Stimulated activated CD4-positive, alpha-beta T cell treated with anti-CD3 and anti-CD28 coated beads, Interleukin-4, amount 100 ng/mL, for 1 hour (primary cell): ENCODE measurements around the gene GYG1.
"Not testable (repeated sequence)": the region's sequence is repeated elsewhere in the genome, so short reads cannot be mapped to it uniquely, and the experiment has no call there.

Experiments used
- DNase-seq: peaks from one replicate; pipeline ENCODE4 v3.0.0-alpha.2; 2020

The GYG1 gene

DNA sequence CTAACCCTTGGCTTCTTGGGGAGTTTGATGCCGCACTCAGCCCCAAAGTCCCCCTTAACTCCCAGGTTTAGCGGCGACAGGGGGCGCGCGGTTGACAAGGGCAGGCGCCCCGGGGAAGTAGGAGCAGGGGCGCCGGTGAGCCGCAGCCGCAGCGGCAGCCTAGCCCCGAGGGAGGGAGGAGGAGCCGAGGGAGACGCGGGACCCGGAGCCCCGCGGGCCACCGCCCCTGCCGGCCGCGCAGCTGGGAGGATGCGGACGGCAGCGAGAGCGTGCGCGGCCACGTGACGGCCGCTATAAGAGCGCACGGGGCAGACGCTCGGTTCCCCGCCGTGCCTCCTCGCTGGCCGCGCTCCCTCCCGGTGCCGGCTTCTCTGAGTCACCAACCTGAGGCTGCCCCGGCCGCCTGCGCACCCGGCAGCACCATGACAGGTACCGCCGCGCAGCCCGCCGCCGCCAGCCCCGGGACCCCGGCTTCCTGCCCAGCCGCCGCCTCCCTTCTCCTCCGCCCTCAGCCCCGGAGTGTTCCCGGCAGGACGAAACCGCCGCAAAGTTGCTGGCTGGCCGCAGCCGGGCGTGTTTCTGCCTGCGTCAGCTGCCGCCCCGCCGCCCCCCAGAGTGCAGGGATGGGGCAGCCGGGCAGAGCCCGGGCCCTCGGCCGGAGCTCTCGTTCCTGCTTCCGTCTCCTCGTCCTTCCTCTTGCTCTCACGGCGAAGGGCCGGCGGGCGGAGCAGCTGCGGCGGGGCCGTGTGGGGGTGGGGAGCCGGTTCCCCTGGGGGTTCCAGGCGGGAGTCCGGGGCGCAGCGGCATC is at the start of gene GYG1:
Gene GYG1 (plus strand): TSS at position 322 of the 808 bp plus-strand sequence. CDS start 101 bp downstream, at position 423.
- DNase-seq, result peak; percentile 79

DNA sequence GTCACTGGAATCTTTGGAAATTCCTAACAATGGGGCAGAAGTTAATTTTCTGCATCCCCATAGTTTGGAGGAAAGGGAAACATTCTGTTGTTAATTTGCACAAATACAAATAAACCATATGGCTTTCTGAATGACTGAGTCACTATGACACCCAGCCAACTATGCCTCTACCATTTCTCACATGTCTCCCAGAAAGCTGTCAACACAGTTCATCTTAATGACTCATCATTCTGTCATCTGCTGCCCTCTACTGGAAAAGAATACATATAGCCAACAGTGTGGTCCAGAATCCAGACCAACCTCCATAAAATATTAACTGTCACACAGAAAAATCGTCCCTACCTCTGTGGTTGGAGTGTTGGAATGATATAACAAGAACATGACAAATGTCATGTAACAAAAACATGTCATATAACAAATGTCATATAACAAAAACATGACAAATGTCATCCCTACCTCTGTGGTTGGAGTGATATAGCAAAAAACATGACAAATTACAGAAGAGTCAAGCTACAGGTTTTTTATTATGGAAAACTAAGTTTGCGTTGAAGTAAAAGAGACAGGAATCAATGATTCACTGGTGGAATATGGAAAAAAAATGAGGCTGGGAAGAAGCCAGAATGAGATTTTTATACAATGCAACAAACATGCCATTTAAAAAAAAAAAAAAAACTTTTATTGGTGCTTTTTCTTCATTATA is 47.7 kb upstream of the GYG1 start:
- no peak for DNase-seq

DNA sequence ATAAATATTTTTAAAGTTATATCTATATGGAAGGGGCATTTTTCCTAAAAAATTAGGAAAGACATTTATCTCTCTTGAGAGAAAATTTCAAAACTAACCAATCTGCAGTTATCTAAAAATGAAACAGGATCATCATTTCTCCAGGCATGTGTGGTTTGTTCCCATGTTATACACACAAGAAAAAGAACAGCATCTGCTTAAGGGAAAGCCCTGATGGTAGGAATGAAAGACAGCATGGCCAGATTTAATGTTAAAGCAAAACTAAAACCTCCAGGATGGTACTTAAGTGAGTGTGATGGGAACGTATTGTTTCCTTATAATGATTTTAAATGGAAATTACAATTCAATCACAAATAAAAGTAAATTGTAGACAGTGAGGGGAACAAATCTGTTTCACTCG is 46.2 kb upstream of the GYG1 start:
- no peak for DNase-seq

DNA sequence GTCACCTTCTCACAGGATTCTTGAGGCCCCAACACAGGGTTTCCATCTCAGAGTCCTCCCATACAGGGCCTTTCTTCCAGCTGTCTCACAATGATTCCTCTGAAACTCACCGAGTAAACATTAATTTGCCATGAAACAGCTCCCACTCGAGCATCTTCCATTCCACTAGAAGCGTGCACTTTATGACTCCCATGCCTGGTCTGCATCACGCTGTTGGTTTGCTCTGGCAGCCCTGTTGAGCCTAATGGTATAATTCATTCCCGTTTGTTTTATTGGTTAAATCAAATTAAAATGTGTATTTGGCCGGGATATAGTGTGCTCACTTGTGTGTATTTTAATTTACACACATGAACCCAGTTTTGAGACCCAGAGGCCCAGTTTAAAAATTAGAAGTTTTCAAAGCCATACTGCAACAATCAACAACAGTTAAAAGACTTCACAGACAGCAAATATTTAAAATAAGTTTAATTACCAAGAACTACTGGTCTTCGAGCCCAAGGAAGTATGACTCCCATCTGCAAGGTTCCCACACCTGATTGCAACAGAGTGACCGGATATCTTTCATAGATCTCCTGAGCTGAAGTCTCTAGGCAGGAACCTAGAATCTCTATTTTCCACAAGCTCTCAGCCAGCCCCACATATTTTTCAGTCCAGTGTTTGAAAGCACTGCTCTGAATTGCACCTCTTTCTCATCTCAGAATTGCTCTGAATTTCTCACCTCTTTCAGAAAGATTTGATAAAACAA is 42.3 kb upstream of the GYG1 start:
- no peak for DNase-seq

DNA sequence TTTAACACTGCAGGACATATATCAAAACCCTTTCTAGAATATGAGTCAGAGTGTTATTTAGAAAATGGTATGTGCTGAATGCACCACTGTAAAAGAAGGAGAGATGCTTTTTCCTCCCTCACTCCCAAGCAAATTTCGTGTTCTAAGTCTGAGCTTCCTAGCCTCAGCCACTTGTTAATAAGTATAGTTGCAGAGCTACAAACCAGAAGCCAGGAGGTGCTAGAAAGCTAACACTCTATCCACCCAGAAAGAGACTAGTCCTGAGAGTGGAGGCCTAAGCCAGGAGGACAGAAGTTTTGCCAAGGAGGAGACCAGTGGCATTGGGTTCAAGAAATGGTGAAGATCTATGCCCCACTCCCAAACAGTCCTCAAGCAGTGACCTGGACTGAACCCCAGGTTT is 40.5 kb upstream of the GYG1 start:
- no peak for DNase-seq

DNA sequence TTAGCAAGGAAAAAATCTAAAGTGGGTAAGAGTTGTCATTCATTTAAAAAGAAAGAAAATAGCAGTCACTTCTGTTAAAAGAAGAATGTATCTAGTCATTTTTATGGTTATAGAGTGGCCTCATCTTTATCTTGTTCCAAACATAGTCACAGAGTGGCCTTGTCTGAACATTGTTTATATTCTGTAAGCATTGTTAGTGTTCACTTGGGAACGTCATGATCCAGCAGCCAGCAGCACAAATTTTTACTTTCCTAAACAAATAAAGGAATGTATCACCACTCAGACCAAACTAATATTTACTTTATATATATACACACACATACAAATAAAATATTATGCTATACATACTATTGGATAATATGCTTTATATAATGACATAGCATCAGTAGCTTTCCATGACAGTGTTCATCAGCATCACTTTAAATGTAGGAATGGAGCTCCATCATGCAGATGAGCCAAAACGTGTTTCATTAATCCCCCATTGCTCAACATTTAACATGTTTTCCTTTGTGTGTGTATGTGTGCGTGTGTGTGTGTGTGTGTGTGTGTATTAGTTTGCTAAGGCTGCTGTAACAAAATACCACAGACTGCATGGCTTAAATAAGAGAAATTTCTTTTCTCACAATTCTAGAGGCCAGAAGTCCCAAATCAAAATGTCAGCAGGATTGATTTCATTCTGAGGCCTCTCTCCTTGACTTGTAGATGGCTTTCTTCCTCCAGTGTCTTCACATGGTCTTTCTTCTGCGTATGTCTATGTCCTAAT is 39.6 kb upstream of the GYG1 start:
- DNase-seq, result no peak

DNA sequence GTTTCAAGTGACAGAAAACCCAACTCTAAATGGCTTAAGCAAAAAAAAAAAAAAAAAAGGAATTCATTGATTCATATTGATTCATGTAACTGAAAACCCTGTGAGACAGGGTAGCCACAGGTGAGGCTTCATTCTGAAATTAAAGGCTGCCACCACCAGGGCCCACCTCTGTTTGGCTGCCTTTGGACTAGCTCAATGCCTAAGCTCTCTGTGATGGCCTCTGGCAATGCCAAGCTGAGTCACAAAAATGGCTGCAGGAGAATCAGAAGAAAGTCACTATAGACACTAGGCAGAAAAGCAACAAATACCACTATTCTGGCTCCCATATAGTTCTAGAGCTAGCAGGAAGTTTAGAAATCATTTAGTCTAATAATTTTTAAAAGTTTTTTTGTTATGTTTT is 38.2 kb upstream of the GYG1 start:
- no peak for DNase-seq

DNA sequence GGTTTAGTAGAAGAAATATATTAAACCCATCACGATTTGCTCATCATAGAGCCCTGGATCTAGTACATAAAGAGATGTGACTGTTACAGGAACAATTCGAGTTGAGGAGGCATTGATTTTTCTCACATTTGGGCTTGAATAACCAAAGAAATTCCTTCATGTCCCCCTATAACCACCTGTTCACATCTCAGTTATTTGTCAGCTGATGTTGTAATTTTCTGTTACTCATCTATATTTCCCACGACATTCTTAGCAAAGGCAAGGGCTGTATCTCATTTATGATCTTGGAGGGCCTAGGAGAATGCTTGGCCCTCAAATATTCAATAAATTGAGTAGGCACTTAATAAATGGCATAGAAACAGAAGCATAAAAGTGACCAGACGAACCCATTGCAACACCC is 36.4 kb upstream of the GYG1 start:
- no peak for DNase-seq

DNA sequence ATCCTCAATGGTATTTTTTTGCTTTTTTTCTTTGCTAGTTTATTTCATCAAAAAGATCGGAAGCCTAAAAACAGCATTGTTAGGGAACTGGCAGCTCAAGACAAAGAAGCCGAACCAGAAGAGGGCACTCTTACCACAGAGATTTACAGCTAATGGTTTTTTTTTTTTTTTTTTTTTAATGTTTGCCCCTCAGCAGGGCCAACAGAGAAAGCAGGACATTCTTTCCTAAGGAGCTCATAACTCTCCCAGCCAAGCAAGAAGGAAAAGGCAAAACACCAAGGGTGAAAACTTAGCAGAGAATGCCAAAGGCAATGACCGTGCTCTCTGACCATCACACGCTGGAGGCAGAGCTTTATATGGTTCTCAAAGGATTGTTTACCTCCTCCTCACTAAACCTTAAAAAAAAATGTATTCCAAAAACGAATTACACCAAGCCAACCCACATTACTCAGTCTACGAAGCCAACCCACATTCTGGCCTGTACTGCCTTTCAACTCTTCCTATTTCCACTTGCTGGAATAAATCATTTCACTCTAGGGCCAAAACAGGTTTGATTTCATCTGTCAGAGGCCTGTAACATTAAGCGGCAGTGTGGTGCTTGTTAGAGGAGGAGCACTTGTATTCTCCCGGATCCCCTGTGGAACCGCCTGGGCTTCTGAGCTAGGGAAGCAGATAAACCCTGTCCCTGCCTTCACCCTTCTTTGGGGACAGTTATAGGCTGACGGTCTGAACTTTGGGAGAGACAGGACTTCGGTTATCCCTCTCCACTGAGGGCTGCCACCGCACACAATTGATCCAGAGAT is 35.6 kb upstream of the GYG1 start:
- DNase-seq, result no peak

DNA sequence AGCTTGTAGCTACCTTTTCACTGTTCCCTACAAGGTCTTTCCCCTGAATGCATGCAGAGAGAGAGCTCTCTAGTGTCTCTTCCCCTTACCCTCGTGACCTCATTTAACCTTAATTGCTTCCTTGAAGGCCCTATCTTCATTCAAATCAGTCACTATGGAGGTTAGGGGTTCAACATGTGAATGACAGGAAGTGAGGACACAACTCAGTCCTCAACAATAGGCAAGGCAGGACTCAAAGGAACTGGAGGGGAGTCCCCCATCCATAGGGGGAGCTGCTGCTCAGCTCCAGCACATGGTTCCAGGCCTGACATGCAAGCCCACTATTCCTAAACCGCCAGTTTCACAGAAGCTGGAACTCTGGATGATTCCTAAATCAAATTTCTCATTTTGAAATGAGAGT is 33.8 kb upstream of the GYG1 start:
- DNase-seq, result no peak

DNA sequence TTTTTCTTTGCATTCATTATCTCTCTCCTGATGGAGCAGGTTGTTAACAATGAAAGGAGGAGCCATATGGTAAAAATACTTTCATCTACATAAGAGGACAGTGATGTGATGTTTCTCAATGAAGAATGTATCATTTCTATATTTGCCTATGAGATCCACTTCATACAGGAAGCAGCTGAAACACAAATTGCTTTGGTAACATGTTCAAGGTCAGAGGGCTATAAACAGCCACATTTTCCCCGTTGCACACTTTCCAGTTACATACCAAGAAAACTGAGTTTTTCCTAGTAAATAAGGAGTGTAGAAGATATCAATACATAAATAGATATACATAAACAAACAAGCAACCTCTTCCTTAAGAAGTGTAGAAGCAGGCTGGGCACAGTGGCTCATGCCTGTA is 32.6 kb upstream of the GYG1 start:
- DNase-seq, result no peak

DNA sequence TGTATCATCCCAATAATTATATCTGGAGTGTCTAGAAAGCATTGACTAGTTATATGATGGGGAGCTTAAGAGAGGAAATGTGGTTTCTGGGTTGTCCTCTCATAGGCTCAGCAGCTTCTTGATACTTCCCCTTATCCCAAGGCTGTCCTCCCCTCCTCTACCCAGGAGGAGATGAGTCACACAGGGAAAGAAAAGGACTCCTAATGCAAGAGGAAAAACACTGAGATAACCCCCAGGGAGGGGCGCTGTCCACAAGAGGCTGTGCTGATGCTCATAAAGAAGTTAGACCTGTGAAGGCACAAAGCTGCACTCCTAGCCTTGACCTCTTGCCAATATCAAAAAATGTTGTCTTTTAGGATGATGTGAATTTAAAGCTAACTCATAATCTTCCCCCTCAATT is 28.8 kb upstream of the GYG1 start:
- no peak for DNase-seq

DNA sequence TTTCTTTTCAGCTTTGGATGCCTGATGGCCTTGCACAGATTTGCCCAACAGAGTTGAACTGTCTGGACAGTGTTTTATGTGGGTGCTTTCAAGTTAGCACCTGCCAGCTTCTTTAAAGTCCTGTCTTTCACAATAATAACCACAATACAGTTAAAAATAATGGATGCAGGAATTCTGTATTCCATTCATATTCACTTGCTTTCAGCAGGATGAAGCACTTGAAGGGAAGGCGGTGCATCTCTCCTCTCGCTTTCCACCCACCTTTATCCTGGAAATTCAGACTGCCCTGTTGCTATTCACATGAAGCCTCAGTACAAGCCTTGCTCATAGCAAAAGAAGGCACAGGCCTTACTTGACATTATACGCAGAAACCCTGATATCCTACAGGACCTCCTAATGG is 26.5 kb upstream of the GYG1 start:
- DNase-seq, result no peak

DNA sequence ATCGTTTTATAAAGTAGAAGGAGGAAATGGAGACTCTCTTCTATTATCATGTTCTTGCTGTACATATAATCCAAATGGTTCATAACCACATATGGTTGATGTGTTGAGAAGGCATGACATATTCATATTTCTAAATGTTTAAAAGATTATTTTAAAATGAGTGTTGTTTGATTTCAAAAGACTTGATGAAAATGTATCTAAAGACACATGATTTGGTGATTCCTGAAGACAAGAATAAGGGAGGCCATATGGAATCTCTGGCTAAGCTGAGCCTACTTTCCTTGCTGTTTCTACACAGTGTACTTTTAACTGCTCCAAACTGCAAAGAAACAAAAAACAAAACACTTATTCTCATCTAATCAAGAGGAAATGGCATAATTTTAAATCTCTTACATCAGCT is 23.0 kb upstream of the GYG1 start:
- DNase-seq, result no peak

DNA sequence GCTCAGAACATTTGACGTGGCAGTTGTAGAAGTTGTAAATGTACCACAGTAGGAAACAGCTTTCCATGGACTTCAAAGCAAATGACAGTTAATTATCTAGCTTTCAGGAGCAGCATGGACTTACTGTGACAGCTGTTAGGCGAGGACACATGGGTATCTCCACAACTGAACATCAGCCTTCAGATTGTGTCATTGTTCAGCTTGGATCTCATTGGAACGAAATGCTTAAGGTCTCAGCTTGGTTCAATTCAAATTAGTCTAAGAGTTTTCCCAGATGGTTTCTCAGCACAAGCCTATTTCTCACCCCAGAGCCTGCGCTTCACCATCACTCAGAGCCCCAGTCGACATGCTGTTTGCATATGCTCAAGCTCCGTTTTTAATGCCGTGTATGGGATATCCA is 21.1 kb upstream of the GYG1 start:
- no peak for DNase-seq

DNA sequence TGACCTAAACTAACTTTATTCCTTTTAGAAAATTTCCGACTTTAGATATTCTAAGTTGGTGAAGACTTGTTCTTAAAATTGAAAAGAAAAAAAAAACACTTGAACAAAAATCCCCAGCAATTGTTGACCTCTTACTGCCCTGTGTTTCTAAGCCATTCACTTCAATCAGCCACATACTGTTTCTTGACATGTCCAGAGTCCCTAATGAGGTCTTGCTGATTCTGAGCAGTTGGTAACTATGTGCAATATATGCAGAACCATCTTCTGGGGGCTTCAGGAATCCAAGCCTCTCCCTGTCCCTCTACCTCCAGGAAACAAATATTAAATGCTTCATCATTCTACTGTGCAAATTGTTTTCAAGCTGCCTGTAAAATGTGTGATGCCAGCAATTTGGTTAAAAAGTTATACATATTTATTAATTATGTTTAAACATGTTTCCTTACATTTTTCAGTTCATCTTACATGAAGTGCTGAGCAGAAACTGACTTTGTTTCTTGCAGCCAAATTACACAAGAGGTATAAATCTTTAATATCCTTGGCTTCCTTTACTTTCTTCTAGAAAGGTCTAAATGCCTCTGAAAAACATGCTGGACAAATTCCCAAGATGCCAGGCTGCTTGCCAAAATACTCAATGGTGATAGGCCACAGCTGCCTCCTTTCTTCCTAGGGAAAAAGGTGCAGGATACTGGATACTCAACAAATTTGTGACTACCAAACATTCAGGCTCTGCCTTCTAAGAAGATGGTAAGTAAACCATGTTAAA is 19.8 kb upstream of the GYG1 start:
- no peak for DNase-seq

DNA sequence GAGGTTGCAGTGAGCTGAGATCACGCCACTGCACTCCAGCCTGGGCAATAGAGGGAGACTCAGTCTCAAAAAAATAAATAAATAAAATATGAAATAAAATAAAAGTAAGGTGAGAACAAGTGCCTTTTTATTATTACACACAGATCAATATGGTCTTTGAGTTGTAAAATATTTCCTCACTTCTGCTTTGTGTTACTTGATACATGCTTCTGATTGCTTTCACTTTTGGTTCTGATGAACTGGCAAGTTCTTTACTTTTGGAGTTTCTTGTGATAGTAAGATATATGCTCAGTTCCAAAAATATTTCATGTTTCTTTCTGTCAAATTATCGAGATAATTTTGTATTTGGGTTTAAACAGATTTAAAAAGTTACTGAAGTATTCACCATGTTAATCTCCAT is 16.6 kb upstream of the GYG1 start:
- DNase-seq, result no peak

DNA sequence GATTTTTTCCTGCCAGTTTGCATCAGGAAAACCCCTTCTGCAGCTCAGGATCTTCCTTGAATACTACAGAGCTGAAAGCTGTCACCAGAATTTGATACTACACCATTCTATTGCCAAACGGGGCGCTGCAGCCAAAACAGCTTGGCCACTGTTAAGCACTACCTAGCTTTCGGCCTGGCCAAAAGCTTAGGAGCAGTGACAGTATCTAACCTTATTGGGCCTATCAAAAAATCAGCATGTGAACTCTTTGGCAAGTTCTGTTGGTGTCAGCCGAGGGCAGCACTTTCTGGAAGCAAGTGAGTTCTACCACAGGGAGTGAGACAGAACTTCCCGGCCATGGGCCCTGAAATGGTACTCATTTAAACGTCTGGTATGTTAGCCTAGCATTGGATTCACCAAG is 16.1 kb upstream of the GYG1 start:
- DNase-seq, result no peak

DNA sequence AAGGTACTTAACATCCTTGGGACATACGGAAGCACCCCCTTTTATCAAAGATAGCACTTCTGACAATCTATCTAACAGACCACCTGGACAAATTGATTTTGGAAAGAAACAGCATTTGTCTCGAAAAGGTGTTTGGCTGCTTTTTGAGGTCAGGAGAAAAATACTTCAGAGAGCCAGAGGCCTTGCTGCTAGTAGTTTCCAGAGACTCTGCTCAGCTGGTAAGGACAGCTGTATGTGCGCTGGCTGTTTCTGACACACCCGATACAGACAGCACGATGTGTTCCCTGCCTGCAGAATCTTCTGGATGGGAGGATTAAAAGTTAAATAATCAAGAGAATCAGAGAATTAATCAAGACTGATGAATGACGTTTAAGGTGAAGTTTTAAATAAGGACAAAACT is 15.6 kb upstream of the GYG1 start:
- DNase-seq, result no peak

DNA sequence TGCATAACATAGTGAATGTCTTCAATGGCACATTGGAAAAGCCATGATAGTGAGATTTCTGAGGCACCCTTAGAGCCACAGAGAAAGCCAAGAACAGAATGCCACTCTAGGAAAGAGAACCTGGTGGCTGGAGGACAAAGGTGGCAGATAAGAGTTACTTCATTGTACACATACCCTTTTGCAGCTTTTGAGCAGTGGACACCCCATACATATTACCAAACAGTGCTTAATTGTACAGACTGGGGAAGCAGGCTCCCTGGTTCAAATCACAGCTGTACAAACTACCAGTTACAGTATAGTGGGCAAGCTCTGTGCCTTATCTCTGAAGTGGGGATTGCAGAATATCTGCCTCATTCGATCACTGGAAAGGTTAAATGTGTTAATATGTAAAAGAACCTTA is 10.1 kb upstream of the GYG1 start:
- DNase-seq, result no peak

DNA sequence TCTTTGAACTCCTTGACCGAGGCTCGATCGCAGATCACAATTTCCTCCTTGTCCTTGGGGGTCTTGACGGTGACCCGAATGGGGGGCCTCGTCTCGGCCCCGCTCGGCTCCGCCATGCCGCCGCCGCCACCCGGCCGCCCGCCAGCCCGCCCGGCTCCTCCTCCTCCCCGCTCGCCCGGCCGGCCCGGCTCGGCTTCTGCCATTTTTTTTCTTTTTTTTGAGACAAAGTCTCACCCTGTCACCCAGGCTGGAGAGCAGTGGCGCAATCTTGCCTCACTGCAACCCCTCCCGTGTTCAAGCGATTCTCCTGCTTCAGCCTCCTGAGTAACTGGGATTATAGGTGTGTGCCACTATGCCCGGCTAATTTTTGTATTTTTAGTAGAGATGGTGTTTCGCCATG is 3.8 kb upstream of the GYG1 start:
- not testable (repeated sequence) for DNase-seq

DNA sequence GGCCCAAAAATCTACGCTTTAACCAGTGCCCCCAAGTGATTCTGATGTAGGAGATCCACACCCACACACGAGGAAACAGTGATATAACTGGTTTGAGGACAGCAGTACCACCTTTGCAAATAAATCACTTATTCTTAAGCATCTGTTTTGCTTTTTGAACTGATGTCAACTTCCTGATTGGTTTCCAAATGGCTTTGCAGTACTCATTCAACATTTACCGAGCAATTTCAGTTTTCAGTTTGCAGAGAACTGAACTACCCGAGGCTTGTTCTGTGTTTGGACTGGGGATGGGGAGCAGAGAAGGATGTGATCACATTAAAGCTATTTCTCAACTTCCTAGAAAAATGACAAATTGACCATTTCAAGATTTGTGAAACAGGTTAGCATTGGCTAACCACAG is 1.1 kb upstream of the GYG1 start:
- no peak for DNase-seq
